HG02970 (cell line): Measurements from ENCODE around the gene TFRC.
"Not testable (repeated sequence)": the region's sequence is repeated elsewhere in the genome, so short reads cannot be mapped to it uniquely, and the experiment has no call there.

ENCODE experiments used
- ATAC-seq: cut with Tn5 transposase; IDR thresholded peaks from one replicate; pipeline ENCODE4 v1.9.1; 2021; ENCODE audit warnings: mild to moderate bottlenecking, moderate library complexity, moderate number of reproducible peaks; ENCODE audit not compliant: unreplicated experiment, low FRiP score

The TFRC gene

GRCh38 chr3:196087906-196088305, 6.0 kb upstream of the TFRC start:
- no peak for ATAC-seq

GRCh38 chr3:196082619-196082971, 705 bp upstream of the TFRC start:
- ATAC-seq = no peak

GRCh38 chr3:196081002-196081833, 672 bp downstream of the TFRC start:
- ATAC-seq = peak; percentile 36

- not testable (repeated sequence) for ATAC-seq
These were observed 1.6 kb downstream of the TFRC start for GRCh38 chr3:196080101-196080846.

GRCh38 chr3:196079682-196080081, 2.2 kb downstream of the TFRC start:
- no peak for ATAC-seq

GRCh38 chr3:196075013-196075412, 6.9 kb downstream of the TFRC start:
- no peak for ATAC-seq

- ATAC-seq = no peak
These were observed 8.6 kb downstream of the TFRC start for GRCh38 chr3:196073255-196073753.

GRCh38 chr3:196072313-196072712, 9.6 kb downstream of the TFRC start:
- ATAC-seq = no peak

- ATAC-seq = not testable (repeated sequence)
These were observed 13.1 kb downstream of the TFRC start for GRCh38 chr3:196068812-196069211.

- ATAC-seq = no peak
These were observed 14.5 kb downstream of the TFRC start for GRCh38 chr3:196067439-196067838.

GRCh38 chr3:196063971-196064370, 17.9 kb downstream of the TFRC start:
- no peak for ATAC-seq

GRCh38 chr3:196063456-196063855, 18.4 kb downstream of the TFRC start:
- ATAC-seq = no peak

- ATAC-seq = no peak
These were observed 18.8 kb downstream of the TFRC start for GRCh38 chr3:196063049-196063448.

GRCh38 chr3:196060834-196061233, 21.1 kb downstream of the TFRC start:
- ATAC-seq = no peak

- no peak for ATAC-seq
These were observed 24.0 kb downstream of the TFRC start for GRCh38 chr3:196057760-196058331.

- not testable (repeated sequence) for ATAC-seq
These were observed 25.5 kb downstream of the TFRC start for GRCh38 chr3:196056371-196056770.

- ATAC-seq = no peak
These were observed 26.1 kb downstream of the TFRC start for GRCh38 chr3:196055683-196056270.

GRCh38 chr3:196055240-196055639, 26.6 kb downstream of the TFRC start:
- no peak for ATAC-seq

GRCh38 chr3:196054661-196055060, 27.2 kb downstream of the TFRC start:
- no peak for ATAC-seq

GRCh38 chr3:196053487-196053886, 28.4 kb downstream of the TFRC start:
- ATAC-seq = no peak
